IPS-18a (cell line): ENCODE data around the gene GSTA4.
A peak's percentile ranks its signal among the peaks of the same experiment; 100 is the strongest.
"Not testable (repeated sequence)": the region's sequence is repeated elsewhere in the genome, so short reads cannot be mapped to it uniquely, and the experiment has no call there.

ENCODE experiments used
- H3K27ac ChIP-seq: one replicate; pipeline ENCODE4 v1.5.1; 2013; ENCODE audit warnings: low read length
- H3K27me3 ChIP-seq: one replicate; pipeline ENCODE4 v1.6.1; 2013; ENCODE audit warnings: mild to moderate bottlenecking, low read length; ENCODE audit not compliant: control insufficient read depth, insufficient read depth
- H3K36me3 ChIP-seq: one replicate; pipeline ENCODE4 v1.6.1; 2013; ENCODE audit warnings: low read depth, low read length; ENCODE audit not compliant: control insufficient read depth
- H3K4me1 ChIP-seq: one replicate; pipeline ENCODE4 v1.6.1; 2013; ENCODE audit warnings: low read depth, low read length; ENCODE audit not compliant: control insufficient read depth
- H3K4me3 ChIP-seq: one replicate; pipeline ENCODE4 v1.5.1; 2013; ENCODE audit warnings: low read length
- H3K9ac ChIP-seq: one replicate; pipeline ENCODE4 v1.6.1; 2013; ENCODE audit warnings: mild to moderate bottlenecking, low read length, moderate library complexity
- H3K9me3 ChIP-seq: one replicate; pipeline ENCODE4 v1.6.1; 2013; ENCODE audit warnings: low read depth, low read length; ENCODE audit not compliant: control insufficient read depth

Gene GSTA4, protein sequence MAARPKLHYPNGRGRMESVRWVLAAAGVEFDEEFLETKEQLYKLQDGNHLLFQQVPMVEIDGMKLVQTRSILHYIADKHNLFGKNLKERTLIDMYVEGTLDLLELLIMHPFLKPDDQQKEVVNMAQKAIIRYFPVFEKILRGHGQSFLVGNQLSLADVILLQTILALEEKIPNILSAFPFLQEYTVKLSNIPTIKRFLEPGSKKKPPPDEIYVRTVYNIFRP

DNA sequence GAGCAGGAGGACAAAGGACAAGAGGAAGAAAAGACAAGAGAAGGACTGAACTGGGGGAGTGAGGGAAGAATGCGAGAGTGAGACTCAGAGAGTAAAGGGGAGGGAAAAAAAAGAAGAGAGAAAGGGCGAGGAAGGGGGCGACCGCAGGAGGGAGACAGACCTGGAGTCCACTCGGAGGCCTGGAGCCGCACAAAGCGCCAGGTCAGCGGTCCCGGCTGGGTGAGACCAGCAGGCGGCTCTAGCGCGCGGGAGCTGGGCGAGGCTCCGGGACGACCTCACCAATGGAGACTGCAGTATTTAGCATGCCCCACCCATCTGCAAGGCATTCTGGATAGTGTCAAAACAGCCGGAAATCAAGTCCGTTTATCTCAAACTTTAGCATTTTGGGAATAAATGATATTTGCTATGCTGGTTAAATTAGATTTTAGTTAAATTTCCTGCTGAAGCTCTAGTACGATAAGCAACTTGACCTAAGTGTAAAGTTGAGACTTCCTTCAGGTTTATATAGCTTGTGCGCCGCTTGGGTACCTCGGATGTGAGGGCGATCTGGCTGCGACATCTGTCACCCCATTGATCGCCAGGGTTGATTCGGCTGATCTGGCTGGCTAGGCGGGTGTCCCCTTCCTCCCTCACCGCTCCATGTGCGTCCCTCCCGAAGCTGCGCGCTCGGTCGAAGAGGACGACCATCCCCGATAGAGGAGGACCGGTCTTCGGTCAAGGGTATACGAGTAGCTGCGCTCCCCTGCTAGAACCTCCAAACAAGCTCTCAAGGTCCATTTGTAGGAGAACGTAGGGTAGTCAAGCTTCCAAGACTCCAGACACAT, at the start of gene GSTA4:
Gene GSTA4, minus strand, starts transcription at position 196 of the 824 bp plus-strand sequence. CDS start 1,041 bp downstream, outside the sequence.
- peak within 1 kb of the TSS; percentile 97 for H3K27ac ChIP-seq
- peak within 1 kb of the TSS; percentile 94 for H3K9ac ChIP-seq
- not testable (repeated sequence) for H3K27me3 ChIP-seq, H3K9me3 ChIP-seq, H3K36me3 ChIP-seq
- peak within 1 kb of the TSS; percentile 89 for H3K4me3 ChIP-seq
- peaks cover 13% of the 10 kb centered on the region for H3K4me1 ChIP-seq

DNA sequence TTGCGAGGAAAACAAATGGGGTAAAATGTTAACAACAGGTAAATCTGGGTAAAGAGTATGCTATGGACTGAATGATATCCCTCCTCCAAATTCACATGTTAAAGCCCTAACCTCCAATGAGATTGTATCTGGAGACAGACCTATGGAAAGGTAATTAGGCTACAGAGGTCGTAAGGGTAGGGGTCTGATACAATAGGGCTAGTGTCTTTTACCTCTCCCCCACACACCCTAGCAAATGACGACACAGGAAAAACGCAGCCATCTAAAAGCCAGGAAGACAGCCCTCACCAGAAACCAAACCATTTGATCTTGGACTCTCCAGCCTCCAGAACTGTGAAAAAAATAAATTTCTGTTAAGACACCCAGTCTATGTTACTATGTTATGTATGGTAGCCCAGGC, 49.5 kb upstream of the GSTA4 start:
- no peak overlapping the region for H3K27ac ChIP-seq
- H3K4me3 ChIP-seq = peak overlapping the region; percentile 12
- no peaks in the 10 kb centered on the region for H3K27me3 ChIP-seq
- H3K9me3 ChIP-seq = no peaks in the 10 kb centered on the region
- H3K4me1 ChIP-seq = peaks cover 15% of the 10 kb centered on the region
- H3K36me3 ChIP-seq = peaks cover 16% of the 10 kb centered on the region
- H3K9ac ChIP-seq = no peak overlapping the region

DNA sequence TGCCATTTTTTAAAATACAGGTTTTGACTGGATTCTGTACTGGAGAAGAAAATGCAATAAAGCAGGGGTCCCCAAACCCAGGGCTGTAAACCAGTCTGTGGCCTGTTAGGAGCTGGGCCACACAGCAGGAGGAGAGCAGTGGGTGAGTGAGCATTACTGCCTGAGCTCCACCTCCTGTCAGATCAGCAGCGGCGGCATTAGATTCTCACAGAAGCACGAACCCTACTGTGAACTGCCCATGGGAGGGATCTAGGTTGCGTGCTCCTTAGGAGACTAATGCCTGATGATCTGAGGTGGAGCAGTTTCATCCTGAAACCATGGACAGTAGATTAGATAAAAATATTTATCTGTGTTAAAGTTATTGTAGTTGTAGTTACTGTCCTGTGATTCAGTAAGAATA, 49.0 kb upstream of the GSTA4 start:
- Histone ChIP-seq H3K4me1 (peaks cover 15% of the 10 kb centered on the region), H3K9ac (no peak overlapping the region), H3K36me3 (peaks cover 17% of the 10 kb centered on the region), H3K9me3 (no peaks in the 10 kb centered on the region), H3K27ac (no peak overlapping the region), H3K27me3 (no peaks in the 10 kb centered on the region), H3K4me3 (peak overlapping the region; percentile 12)

DNA sequence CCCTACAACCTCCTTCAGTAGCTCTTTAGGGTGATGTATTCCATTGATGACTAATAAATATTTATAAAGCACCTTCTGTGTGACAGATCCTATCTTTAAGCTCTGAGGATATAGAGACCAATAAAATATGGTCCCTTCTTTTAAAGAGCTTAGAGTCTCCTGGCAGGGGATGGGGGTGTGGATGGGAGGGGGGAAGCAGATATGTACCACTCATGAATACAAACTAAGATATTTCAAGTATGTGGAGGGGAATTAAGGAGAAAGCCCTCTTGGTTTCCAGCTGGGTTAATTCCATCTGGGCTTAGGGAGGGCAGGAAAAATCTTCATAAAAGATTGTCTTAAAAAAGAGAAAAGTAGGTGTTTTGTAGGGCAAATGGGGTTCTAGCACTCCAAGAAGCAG, 48.5 kb upstream of the GSTA4 start:
- no peak overlapping the region for H3K27ac ChIP-seq
- no peak overlapping the region for H3K9ac ChIP-seq
- no peaks in the 10 kb centered on the region for H3K9me3 ChIP-seq
- H3K27me3 ChIP-seq = no peaks in the 10 kb centered on the region
- no peak overlapping the region for H3K4me3 ChIP-seq
- peaks cover 17% of the 10 kb centered on the region for H3K36me3 ChIP-seq
- H3K4me1 ChIP-seq = peaks cover 15% of the 10 kb centered on the region

DNA sequence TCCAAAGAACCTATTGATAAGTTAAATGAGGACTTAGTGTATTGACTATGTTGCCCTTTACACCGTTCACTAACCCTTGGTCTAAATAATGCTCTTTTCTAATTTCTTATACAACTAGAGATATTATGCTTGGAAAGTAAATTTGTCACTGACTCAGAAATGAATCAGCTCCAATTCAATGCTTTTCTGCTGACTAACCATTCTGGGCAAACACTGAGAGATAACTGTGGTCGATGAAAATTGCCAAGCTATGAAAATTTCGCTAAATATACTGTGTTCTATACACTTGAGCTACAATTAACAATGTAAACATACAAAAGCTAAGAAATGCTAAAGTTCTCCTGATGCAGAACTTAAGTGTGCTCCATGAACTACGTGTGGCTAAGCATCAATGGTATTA, 47.0 kb upstream of the GSTA4 start:
- H3K9ac ChIP-seq = no peak overlapping the region

DNA sequence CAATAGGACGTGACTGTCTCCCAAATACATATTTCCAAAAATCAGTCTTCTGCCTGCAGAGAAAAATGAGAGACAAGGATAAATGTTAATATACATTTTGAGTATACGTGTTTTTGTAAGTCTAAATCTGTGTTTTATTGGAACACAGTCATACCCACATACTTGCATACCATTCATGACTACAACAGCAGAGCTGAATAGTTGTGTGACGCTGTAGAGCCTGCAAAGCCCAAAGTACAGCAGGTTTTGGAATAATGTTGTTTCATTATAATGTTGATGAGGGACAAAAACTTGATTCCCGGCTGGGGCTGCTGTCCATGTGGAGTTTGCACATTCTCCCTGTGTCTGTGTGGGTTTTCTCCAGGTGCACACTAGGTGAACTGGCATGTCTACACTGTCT, 46.3 kb upstream of the GSTA4 start:
- no peak overlapping the region for H3K9ac ChIP-seq
- H3K9me3 ChIP-seq = no peaks in the 10 kb centered on the region
- no peak overlapping the region for H3K4me3 ChIP-seq
- peaks cover 17% of the 10 kb centered on the region for H3K36me3 ChIP-seq
- H3K4me1 ChIP-seq = peaks cover 15% of the 10 kb centered on the region
- H3K27me3 ChIP-seq = no peaks in the 10 kb centered on the region
- no peak overlapping the region for H3K27ac ChIP-seq

More for the DNA sequence above, 47.0 kb upstream of the GSTA4 start:
- Histone ChIP-seq H3K4me3 (no peak overlapping the region), H3K4me1 (peaks cover 15% of the 10 kb centered on the region), H3K27me3 (no peaks in the 10 kb centered on the region), H3K36me3 (peaks cover 17% of the 10 kb centered on the region), H3K9me3 (no peaks in the 10 kb centered on the region), H3K27ac (no peak overlapping the region)

DNA sequence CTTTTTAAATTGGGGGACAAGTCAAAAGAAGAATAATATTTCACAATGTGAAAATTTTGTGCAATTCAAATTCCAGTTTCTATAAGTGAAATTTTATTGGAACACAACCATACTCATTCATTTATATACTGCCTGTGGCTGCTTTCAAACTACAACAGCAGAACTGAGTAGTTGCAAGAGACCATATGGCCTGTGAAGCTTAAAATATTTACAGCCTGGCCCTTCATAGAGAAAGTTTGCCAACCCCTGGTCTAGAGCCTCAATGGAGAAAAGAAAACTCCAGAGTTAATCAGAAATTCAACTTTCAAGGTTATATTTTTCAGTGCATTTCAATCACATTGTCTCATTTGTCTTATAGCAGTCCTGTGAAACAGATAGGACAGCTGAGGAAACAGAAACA, 43.5 kb upstream of the GSTA4 start:
- Histone ChIP-seq H3K27ac (no peak overlapping the region), H3K9me3 (no peaks in the 10 kb centered on the region), H3K9ac (no peak overlapping the region), H3K4me3 (no peak overlapping the region), H3K4me1 (peaks cover 4% of the 10 kb centered on the region), H3K36me3 (peaks cover 17% of the 10 kb centered on the region), H3K27me3 (no peaks in the 10 kb centered on the region)

DNA sequence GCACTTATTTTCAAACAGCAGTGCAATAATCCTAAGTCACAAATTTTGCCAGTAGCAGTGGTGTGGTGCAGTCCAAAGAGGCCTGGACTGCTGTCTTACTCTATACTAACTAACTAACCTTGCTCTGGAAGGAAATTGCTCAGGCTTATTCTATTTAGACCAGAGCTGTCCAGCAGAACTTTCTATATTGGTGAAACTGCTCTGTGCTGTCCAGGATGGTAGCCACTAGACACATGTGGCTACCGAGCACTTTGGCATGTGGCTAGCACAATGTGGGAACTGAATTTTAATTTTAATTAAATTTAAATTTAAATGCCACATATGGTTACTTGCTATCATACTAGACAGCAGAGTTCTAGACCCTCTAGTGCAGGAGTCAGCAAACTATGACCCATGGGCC, 43.1 kb upstream of the GSTA4 start:
- H3K27me3 ChIP-seq = no peaks in the 10 kb centered on the region
- H3K4me3 ChIP-seq = no peak overlapping the region
- no peaks in the 10 kb centered on the region for H3K9me3 ChIP-seq
- peaks cover 17% of the 10 kb centered on the region for H3K36me3 ChIP-seq
- no peaks in the 10 kb centered on the region for H3K4me1 ChIP-seq
- no peak overlapping the region for H3K27ac ChIP-seq
- no peak overlapping the region for H3K9ac ChIP-seq

DNA sequence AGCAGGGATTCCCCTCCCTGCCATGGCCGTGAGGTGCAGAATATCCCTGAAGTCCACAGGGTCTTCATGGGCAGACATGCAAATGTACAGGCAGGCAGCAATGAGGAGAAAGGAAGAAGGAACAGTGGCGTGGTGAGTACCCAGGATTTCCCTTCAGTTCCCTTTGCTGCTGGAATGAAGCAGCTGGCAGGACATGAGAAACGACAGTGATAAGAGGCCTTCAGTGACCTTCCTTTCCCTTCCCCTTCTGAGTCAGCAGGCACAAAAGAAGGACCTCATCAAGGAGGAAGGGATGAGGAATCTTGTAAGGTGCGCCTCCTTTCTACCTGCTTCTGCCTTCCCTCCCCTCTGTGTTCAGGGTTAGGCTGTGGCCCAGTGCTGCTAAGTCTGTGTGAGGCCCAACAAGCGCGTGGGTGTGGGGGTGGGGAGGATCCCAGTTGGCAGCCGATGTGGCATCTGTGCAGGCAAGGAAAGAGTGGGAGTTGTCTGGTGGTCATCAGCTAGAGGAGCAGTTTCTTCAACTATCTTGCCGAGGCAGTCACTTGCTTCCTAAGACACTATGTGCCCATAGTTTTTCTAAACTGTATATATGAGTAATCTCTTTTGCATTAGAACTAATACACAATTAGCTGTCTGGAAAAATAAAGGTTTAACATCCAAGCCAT, 40.6 kb upstream of the GSTA4 start:
- no peaks in the 10 kb centered on the region for H3K4me1 ChIP-seq
- no peaks in the 10 kb centered on the region for H3K27me3 ChIP-seq
- H3K9ac ChIP-seq = no peak overlapping the region
- H3K9me3 ChIP-seq = no peaks in the 10 kb centered on the region
- H3K4me3 ChIP-seq = no peak overlapping the region
- H3K36me3 ChIP-seq = peaks cover 15% of the 10 kb centered on the region
- no peak overlapping the region for H3K27ac ChIP-seq

DNA sequence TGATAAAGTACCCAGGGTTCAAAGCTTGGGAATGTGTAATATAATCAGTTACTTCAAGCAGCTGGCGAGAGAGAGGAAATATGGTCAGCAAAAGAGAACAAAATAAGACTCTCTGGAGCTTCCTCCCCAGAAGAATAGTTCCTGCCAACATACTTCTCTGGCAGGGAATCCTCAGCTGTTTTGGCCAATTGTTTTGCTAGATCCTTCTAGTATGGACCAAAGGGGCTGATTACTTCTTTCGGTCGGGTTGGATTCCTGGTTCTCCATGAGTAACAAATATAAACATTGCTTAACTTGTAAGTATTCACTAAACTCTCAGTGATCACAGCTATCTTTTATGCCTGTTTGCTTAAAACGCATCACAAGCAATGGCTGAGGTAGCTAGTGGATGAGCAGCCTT, 38.7 kb upstream of the GSTA4 start:
- Histone ChIP-seq H3K27ac (no peak overlapping the region), H3K27me3 (no peaks in the 10 kb centered on the region), H3K9me3 (no peaks in the 10 kb centered on the region), H3K36me3 (peaks cover 9% of the 10 kb centered on the region), H3K9ac (no peak overlapping the region), H3K4me3 (no peak overlapping the region), H3K4me1 (no peaks in the 10 kb centered on the region)

DNA sequence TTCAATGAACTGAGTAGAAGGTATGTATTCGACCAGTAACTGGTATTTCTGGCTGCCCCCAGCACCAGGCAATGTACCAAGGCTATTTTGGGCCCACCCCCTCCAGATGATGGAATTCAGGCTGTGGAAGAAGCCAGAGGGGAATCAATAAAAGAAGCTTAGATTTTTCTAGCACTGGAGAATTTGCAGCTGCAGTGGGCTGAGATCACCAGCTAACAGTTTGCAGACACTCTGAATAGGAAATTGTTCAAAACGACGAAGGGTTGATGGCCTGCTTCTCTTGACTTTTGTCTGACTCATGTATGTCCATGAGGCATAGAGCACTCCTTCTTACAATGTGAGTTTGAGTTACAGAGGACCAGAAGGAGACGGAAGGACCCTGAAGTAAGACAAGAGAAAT, 37.8 kb upstream of the GSTA4 start:
- Histone ChIP-seq H3K4me3 (no peak overlapping the region), H3K9ac (no peak overlapping the region), H3K4me1 (no peaks in the 10 kb centered on the region), H3K27ac (no peak overlapping the region), H3K36me3 (peaks cover 14% of the 10 kb centered on the region), H3K27me3 (no peaks in the 10 kb centered on the region), H3K9me3 (no peaks in the 10 kb centered on the region)
